SK-N-MC (cell line): Measurements from ENCODE around the gene C11orf21.

Source experiments
- DNase-seq: peaks from one replicate; pipeline ENCODE4 v3.0.0-alpha.2; 2011; ENCODE audit warnings: low read depth, low spot score
- H3K27ac ChIP-seq: fragments of 200-600 bp; sonication (generic); 2 replicates; pipeline ENCODE4 v1.5.1; 2016; ENCODE audit warnings: mixed run types
- H3K36me3 ChIP-seq: fragments of 200-600 bp; sonication (generic); 2 replicates; pipeline ENCODE4 v1.6.1; 2017; ENCODE audit warnings: antibody characterized with exemption, low read length, mixed read lengths; ENCODE audit not compliant: insufficient read depth
- H3K4me3 ChIP-seq: fragments of 200-600 bp; sonication (generic); 2 replicates; pipeline ENCODE4 v1.5.1; 2016
- H3K9ac ChIP-seq: fragments of 200-600 bp; sonication (generic); 2 replicates; pipeline ENCODE4 v1.8.0; 2017; ENCODE audit warnings: mixed run types, mixed read lengths; ENCODE audit not compliant: insufficient read length
- H3K9me3 ChIP-seq: fragments of 200-600 bp; sonication (generic); 2 replicates; pipeline ENCODE4 v1.6.1; 2017; ENCODE audit warnings: low read depth, mild to moderate bottlenecking, antibody characterized with exemption, low read length, moderate library complexity, mixed read lengths
- EZH2 ChIP-seq: fragments of 200-600 bp; sonication (generic); IDR thresholded peaks from one replicate; pipeline ENCODE4 v1.6.1; 2017; ENCODE audit warnings: antibody characterized with exemption
- FOXP2 ChIP-seq: optimal IDR thresholded peaks from 2 replicates; pipeline ENCODE3; 2011; ENCODE audit warnings: mild to moderate bottlenecking, moderate library complexity; ENCODE audit not compliant: insufficient read depth; ENCODE audit errors: extremely low read length, control extremely low read depth
- POLR2AphosphoS5 ChIP-seq: IDR thresholded peaks from 2 replicates; pipeline ENCODE4 v1.6.1; 2012; ENCODE audit warnings: mild to moderate bottlenecking, low read depth, low read length, borderline replicate concordance

Gene C11orf21

DNA sequence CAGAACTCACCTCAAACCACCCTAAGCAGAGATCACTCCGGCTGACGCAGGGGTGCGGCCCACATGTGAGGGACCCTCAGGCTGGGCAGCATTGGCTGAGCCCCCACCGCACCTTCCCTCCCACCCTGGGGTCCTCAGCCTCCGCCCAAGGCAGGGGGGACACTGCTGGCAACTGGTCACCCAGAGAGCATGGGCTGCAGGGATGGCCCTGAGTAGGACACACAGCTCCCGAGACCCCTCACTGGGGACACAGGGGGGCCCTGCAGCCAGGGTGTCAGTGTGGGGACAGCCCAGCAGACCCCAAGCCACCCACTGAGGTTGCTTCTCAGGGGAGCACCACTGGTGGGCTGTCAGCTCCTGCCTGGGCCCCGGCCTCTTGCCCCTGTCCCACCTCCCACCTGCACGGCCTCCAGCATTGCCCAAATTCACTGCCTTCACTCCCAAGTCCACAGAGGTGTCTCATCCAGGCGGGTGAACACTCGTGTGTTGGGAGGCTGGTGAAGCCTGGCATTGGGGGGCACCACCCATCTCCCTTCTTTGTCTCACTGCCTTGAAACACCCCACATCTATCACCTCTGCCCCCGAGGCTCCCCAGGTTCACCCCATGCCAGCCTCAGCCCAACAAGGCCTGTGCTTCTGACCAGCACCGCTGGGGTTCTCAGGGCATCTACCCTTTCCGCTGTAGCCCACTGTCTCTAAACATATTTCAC is 4.7 kb downstream of the C11orf21 start:
- TF ChIP-seq POLR2AphosphoS5 (no peak), EZH2 (no peak), FOXP2 (no peak)
- Histone ChIP-seq H3K9ac (no peak overlapping the region), H3K4me3 (no peak overlapping the region), H3K9me3 (no peaks in the 10 kb centered on the region), H3K36me3 (no peaks in the 10 kb centered on the region), H3K27ac (no peak overlapping the region)
- no peak for DNase-seq

GRCh38 chr11:2295971-2296912 is 5.5 kb downstream of the C11orf21 start:
- no peak for DNase-seq
- H3K9ac ChIP-seq = no peak overlapping the region
- no peaks in the 10 kb centered on the region for H3K9me3 ChIP-seq
- H3K27ac ChIP-seq = no peak overlapping the region
- TF ChIP-seq FOXP2 = no peak
- TF ChIP-seq EZH2 = no peak
- TF ChIP-seq POLR2AphosphoS5 = no peak
- H3K4me3 ChIP-seq = no peak overlapping the region
- H3K36me3 ChIP-seq = no peaks in the 10 kb centered on the region

DNA sequence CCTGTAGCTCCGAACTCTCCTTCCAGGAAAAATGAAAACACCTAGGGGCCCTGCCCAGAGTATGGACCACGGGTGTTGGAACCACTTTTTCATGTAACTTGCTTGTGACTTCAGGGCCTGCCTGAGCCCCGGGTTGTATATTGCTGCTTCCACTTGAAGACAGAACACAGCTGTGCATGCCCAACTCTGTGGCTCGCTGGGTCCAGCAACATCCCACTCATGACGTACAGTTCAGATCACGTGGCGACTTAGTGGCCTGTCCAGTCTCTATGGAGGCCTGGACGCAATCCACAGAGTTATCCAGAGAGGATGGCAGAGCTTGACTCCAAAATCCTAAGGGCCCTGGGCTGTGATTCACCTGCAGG is 6.8 kb downstream of the C11orf21 start:
- Histone ChIP-seq H3K27ac (no peak overlapping the region), H3K4me3 (no peak overlapping the region), H3K9ac (no peak overlapping the region), H3K9me3 (no peaks in the 10 kb centered on the region), H3K36me3 (no peaks in the 10 kb centered on the region)
- TF ChIP-seq EZH2 (no peak), POLR2AphosphoS5 (no peak), FOXP2 (no peak)
- DNase-seq = no peak

DNA sequence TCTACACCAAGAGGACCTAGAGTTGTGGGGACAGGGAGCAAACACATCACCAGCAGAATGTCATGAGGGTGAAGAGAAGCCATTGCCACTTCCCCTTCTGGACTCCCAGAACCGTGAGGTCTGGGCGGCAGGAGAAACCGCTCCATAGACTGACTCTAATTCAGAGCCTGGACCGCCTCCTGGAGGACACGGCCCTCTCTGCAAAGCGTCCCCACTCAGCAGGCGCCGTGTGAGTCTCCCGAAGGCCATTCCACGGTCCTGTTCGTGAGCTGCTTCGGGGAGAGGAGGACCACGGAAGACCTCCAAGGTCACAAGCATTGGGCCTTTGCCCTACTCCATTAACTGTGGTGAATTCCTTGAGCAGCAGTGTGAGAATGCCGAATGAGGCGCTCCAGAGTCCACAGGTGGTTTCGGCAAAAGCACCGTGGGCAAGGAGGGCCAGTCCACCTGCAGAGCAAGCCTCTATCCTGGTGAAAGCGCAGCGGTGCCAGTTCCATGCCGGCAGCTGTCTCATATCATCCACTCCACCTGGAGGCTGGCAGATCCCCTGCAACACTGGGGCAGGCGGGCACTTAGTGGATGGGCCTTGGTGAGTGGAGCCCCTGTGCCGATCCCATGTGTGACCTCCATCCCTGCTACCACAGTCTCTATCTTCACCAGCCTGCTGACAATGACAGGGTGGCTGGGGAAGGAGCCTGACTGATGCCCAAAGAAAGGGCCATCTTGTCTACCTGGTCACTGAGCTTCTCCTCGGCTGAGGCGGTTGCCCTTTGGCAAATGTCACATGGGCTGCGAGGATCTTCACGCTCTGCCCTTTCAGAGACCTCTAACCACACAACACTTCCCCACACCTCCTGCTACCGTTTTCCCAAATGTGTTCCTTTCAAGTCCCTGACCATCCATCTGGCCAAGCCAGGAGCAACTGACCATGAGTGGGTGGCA is 7.5 kb downstream of the C11orf21 start:
- H3K9ac ChIP-seq = no peak overlapping the region
- no peak overlapping the region for H3K27ac ChIP-seq
- H3K36me3 ChIP-seq = no peaks in the 10 kb centered on the region
- TF ChIP-seq POLR2AphosphoS5 (no peak), EZH2 (no peak), FOXP2 (no peak)
- no peak overlapping the region for H3K4me3 ChIP-seq
- DNase-seq = no peak
- H3K9me3 ChIP-seq = no peaks in the 10 kb centered on the region

GRCh38 chr11:2293531-2293971 is 8.2 kb downstream of the C11orf21 start:
- Histone ChIP-seq H3K4me3 (no peak overlapping the region), H3K27ac (no peak overlapping the region), H3K9ac (no peak overlapping the region), H3K9me3 (no peaks in the 10 kb centered on the region), H3K36me3 (no peaks in the 10 kb centered on the region)
- DNase-seq = no peak
- no peak for TF ChIP-seq FOXP2
- TF ChIP-seq EZH2 = no peak
- TF ChIP-seq POLR2AphosphoS5 = no peak

DNA sequence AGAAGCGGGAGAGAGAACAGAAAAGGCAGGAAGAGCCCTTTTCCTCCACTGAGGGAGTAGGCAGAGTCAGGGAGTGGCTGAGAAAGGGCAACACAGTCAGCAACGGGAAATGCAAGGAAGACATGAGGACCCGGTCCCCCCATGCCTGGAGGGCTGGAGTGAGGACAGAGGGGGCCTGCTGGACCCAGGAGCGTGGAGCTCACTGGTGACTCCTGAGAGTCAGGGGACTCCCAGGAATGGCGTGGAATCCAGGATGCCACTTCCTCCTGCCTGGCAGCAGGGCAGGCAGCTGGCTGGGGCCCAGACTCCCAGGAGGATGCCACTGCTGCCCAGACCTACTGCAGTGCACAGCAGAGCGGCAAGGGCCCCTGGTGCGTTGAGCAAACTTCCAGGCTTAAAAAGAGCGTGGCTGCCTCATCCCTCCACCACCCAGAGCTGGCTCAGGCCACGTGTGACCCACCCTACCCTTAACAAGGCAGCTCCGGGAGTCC is 11.3 kb downstream of the C11orf21 start:
- Histone ChIP-seq H3K27ac (no peak overlapping the region), H3K4me3 (no peak overlapping the region), H3K9ac (no peak overlapping the region), H3K36me3 (no peaks in the 10 kb centered on the region), H3K9me3 (no peaks in the 10 kb centered on the region)
- DNase-seq = no peak
- no peak for TF ChIP-seq POLR2AphosphoS5
- TF ChIP-seq EZH2 = no peak
- TF ChIP-seq FOXP2 = no peak

GRCh38 chr11:2289859-2290258 is 11.9 kb downstream of the C11orf21 start:
- no peaks in the 10 kb centered on the region for H3K9me3 ChIP-seq
- H3K4me3 ChIP-seq = no peak overlapping the region
- no peaks in the 10 kb centered on the region for H3K36me3 ChIP-seq
- no peak overlapping the region for H3K27ac ChIP-seq
- no peak for DNase-seq
- no peak overlapping the region for H3K9ac ChIP-seq
- TF ChIP-seq FOXP2 (no peak), POLR2AphosphoS5 (no peak), EZH2 (no peak)

- no peaks in the 10 kb centered on the region for H3K36me3 ChIP-seq
- TF ChIP-seq EZH2 (no peak), POLR2AphosphoS5 (no peak)
- H3K9me3 ChIP-seq = no peaks in the 10 kb centered on the region
- no peak overlapping the region for H3K4me3 ChIP-seq
- no peak for DNase-seq
- H3K27ac ChIP-seq = no peak overlapping the region
- H3K9ac ChIP-seq = no peak overlapping the region
Measured at GRCh38 chr11:2289350-2289749, 12.4 kb downstream of the C11orf21 start.
